ENCODE data around the gene GLI1. TPM values are rescaled to one million over a fixed set of nuclear protein-coding genes. Genes with fewer than 3 reads are reported as not detected.

GLI1 gene
- total RNA-seq, 4 donors from 2014 or later: 0.51 to 2.9 (median 2.0) TPM; not detected in 1

- Histone ChIP-seq H3K36me3 (peaks cover 5% of the 10 kb centered on the region), H3K27ac (no peak overlapping the region), H3K27me3 (peaks cover 26% of the 10 kb centered on the region), H3K9me3 (no peaks in the 10 kb centered on the region), H3K4me3 (no peak overlapping the region), H3K4me1 (peaks cover 7% of the 10 kb centered on the region)
- DNase-seq (ENCODE audit: low spot score in 2 of 2): no peak
- TF ChIP-seq POLR2AphosphoS5 (IDR thresholded peaks at IDR 0.05) (no peak), CTCF (IDR thresholded peaks at IDR 0.05) (no peak), POLR2A (IDR thresholded peaks at IDR 0.05) (no peak), EP300 (IDR thresholded peaks at IDR 0.05) (no peak)
- 98% methylated on average over 10 of the region's 14 CpGs for WGBS
These were observed 10.8 kb downstream of the GLI1 start for GRCh38 chr12:57470286-57470969.

GRCh38 chr12:57470970-57471656 lies 11.5 kb downstream of the GLI1 start:
- DNase-seq (ENCODE audit: low spot score in 2 of 2): no peak
- TF ChIP-seq POLR2AphosphoS5 (IDR thresholded peaks at IDR 0.05): no peak
- no peak for TF ChIP-seq POLR2A (IDR thresholded peaks at IDR 0.05)
- TF ChIP-seq CTCF (IDR thresholded peaks at IDR 0.05): no peak
- no peak for TF ChIP-seq EP300 (IDR thresholded peaks at IDR 0.05)
- no peak overlapping the region for H3K27ac ChIP-seq
- H3K27me3 ChIP-seq: peaks cover 33% of the 10 kb centered on the region
- H3K4me1 ChIP-seq: peaks cover 14% of the 10 kb centered on the region
- no peaks in the 10 kb centered on the region for H3K9me3 ChIP-seq
- H3K4me3 ChIP-seq: no peak overlapping the region
- H3K36me3 ChIP-seq: peaks cover 5% of the 10 kb centered on the region
- WGBS: 100% methylated on average over 3 of the region's 4 CpGs

- no peak for DNase-seq (ENCODE audit: low spot score in 2 of 2)
- TF ChIP-seq POLR2AphosphoS5 (IDR thresholded peaks at IDR 0.05) (no peak), POLR2A (IDR thresholded peaks at IDR 0.05) (no peak), EP300 (IDR thresholded peaks at IDR 0.05) (no peak), CTCF (IDR thresholded peaks at IDR 0.05) (no peak)
- Histone ChIP-seq H3K4me3 (no peak overlapping the region), H3K36me3 (peaks cover 5% of the 10 kb centered on the region), H3K9me3 (no peaks in the 10 kb centered on the region), H3K27ac (no peak overlapping the region), H3K27me3 (peaks cover 39% of the 10 kb centered on the region), H3K4me1 (peaks cover 17% of the 10 kb centered on the region)
- WGBS: 84% methylated on average over 3 of the region's 3 CpGs
These were observed 12.1 kb downstream of the GLI1 start for GRCh38 chr12:57471661-57472060.

GRCh38 chr12:57472391-57472790 lies 12.8 kb downstream of the GLI1 start:
- Histone ChIP-seq H3K4me3 (no peak overlapping the region), H3K36me3 (peaks cover 5% of the 10 kb centered on the region), H3K9me3 (no peaks in the 10 kb centered on the region), H3K27ac (no peak overlapping the region), H3K27me3 (peaks cover 42% of the 10 kb centered on the region), H3K4me1 (peaks cover 17% of the 10 kb centered on the region)
- no peak for DNase-seq (ENCODE audit: low spot score in 2 of 2)
- 85% methylated on average over 3 of the region's 3 CpGs for WGBS
- TF ChIP-seq POLR2AphosphoS5 (IDR thresholded peaks at IDR 0.05) (no peak), EP300 (IDR thresholded peaks at IDR 0.05) (no peak), CTCF (IDR thresholded peaks at IDR 0.05) (no peak), POLR2A (IDR thresholded peaks at IDR 0.05) (no peak)

GRCh38 chr12:57473392-57473791 lies 13.8 kb downstream of the GLI1 start:
- no peak overlapping the region for H3K4me3 ChIP-seq
- no peak for DNase-seq (ENCODE audit: low spot score in 2 of 2)
- peaks cover 17% of the 10 kb centered on the region for H3K4me1 ChIP-seq
- H3K9me3 ChIP-seq: no peaks in the 10 kb centered on the region
- H3K27ac ChIP-seq: no peak overlapping the region
- H3K36me3 ChIP-seq: peaks cover 5% of the 10 kb centered on the region
- peaks cover 43% of the 10 kb centered on the region for H3K27me3 ChIP-seq
- TF ChIP-seq CTCF (IDR thresholded peaks at IDR 0.05) (no peak), POLR2AphosphoS5 (IDR thresholded peaks at IDR 0.05) (no peak), EP300 (IDR thresholded peaks at IDR 0.05) (no peak), POLR2A (IDR thresholded peaks at IDR 0.05) (no peak)
- 51% methylated on average over 3 of the region's 3 CpGs for WGBS
